Keratinocyte (primary cell): ENCODE results near the gene MVB12A.

ENCODE experiments used
- CTCF ChIP-seq, 3 experiments: IDR thresholded peaks in 1 of 3; conservative IDR thresholded peaks in 1 of 3; optimal IDR thresholded peaks in 1 of 3; 2 replicates in 2 of 3; 3 replicates in 1 of 3; pipeline versions ENCODE3 to v1.5.1; 2011; ENCODE audit warnings: low read length in 3 of 3, mild to moderate bottlenecking in 3 of 3, moderate library complexity in 2 of 3, control low read depth in 1 of 3, inconsistent platforms in 1 of 3; ENCODE audit not compliant: insufficient read depth in 2 of 3; ENCODE audit errors: extremely low read depth in 1 of 3
- EZH2 ChIP-seq: IDR thresholded peaks from one replicate; pipeline ENCODE4 v1.6.1; 2012; ENCODE audit warnings: inconsistent platforms, mild to moderate bottlenecking, low read length, moderate library complexity

GRCh38 chr19:17414097-17414496, 5.8 kb upstream of the MVB12A start:
- TF ChIP-seq CTCF (optimal IDR thresholded peaks at IDR 0.05 in 1 of 3, IDR thresholded peaks at IDR 0.05 in 1 of 3, conservative IDR thresholded peaks at IDR 0.05 in 1 of 3; ENCODE audit: extremely low read depth in 1 of 3, insufficient read depth in 2 of 3, low read length in 3 of 3) = no peak
- TF ChIP-seq EZH2 = no peak
